Endothelial cell (in vitro differentiated cells): Measurements from ENCODE around the gene NOL4L. TPM values are rescaled to one million over a fixed set of nuclear protein-coding genes. Genes with fewer than 3 reads are reported as not detected.

Experiments used
- DNase-seq: peaks from one replicate; pipeline ENCODE4 v3.0.0; 2021; ENCODE audit warnings: low spot score
- H3K27ac Mint-ChIP-seq: one replicate; pipeline ENCODE4 v1.8.0; 2021; ENCODE audit warnings: mixed read lengths, inconsistent platforms; ENCODE audit not compliant: unreplicated experiment
- H3K27me3 Mint-ChIP-seq: one replicate; pipeline ENCODE4 v1.8.0; 2021; ENCODE audit warnings: mild to moderate bottlenecking, moderate library complexity, mixed read lengths, inconsistent platforms; ENCODE audit not compliant: unreplicated experiment
- H3K36me3 Mint-ChIP-seq: one replicate; pipeline ENCODE4 v1.8.0; 2021; ENCODE audit warnings: mild to moderate bottlenecking, low read depth, mixed read lengths, inconsistent platforms; ENCODE audit not compliant: unreplicated experiment
- H3K4me1 Mint-ChIP-seq: one replicate; pipeline ENCODE4 v1.8.0; 2021; ENCODE audit warnings: mild to moderate bottlenecking, mixed read lengths, inconsistent platforms; ENCODE audit not compliant: unreplicated experiment
- H3K4me3 Mint-ChIP-seq: one replicate; pipeline ENCODE4 v1.8.0; 2021; ENCODE audit warnings: mild to moderate bottlenecking, mixed read lengths, inconsistent platforms; ENCODE audit not compliant: unreplicated experiment
- H3K9me3 Mint-ChIP-seq: one replicate; pipeline ENCODE4 v1.8.0; 2021; ENCODE audit warnings: mixed read lengths, inconsistent platforms; ENCODE audit not compliant: unreplicated experiment
- CTCF ChIP-seq: fragments of 200-600 bp; sonication (generic); IDR thresholded peaks from one replicate; pipeline ENCODE4 v1.5.0; 2021; ENCODE audit warnings: antibody characterized with exemption; ENCODE audit not compliant: unreplicated experiment
- total RNA-seq: library from RNA; stranded (reverse); fragmentation: NEBNext Ultra II Directional; extraction: Animal tissue kit (Norgen Biotek cat#: 25700); gene quantifications from one replicate; pipeline ENCODE4 v1.2.1, GENCODE V29; 2021; ENCODE audit not compliant: unreplicated experiment

The NOL4L gene
- total RNA-seq, 1 donor from 2014 or later = 150 TPM

DNA sequence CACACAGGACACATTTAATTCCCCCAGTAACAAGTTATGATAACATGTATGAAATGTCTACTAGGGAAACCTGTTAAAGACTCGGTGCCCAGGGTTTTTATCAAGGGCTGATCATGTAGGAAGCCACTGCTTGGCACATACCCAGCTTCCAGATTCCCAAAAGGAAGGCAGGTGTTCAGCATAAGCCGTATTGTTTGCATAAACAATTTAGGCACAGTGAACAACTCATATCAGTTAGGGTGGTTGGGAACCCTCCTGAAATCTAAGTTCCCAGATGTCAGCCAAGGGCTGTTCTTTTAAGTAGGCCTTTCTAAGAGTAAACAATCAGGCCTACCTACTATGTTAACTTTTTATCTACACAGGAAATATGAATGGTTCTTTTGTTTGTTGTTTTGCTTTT is 152.9 kb downstream of the NOL4L start:
- Mint-ChIP-seq H3K36me3 (peaks cover 59% of the 10 kb centered on the region), H3K4me1 (peaks cover 48% of the 10 kb centered on the region), H3K27me3 (peaks cover 1% of the 10 kb centered on the region), H3K4me3 (peak overlapping the region; percentile 6), H3K27ac (peak overlapping the region; percentile 92), H3K9me3 (no peaks in the 10 kb centered on the region)
- DNase-seq = no peak
- TF ChIP-seq CTCF = no peak

- H3K4me3 Mint-ChIP-seq = no peak overlapping the region
- H3K36me3 Mint-ChIP-seq = peaks cover 55% of the 10 kb centered on the region
- TF ChIP-seq CTCF = no peak
- DNase-seq = no peak
- H3K27ac Mint-ChIP-seq = no peak overlapping the region
- peaks cover 47% of the 10 kb centered on the region for H3K4me1 Mint-ChIP-seq
- H3K27me3 Mint-ChIP-seq = no peaks in the 10 kb centered on the region
- no peaks in the 10 kb centered on the region for H3K9me3 Mint-ChIP-seq
These were observed 153.7 kb downstream of the NOL4L start for GRCh38 chr20:32431457-32431856.

GRCh38 chr20:32429745-32430360 is 155.3 kb downstream of the NOL4L start:
- no peak for DNase-seq
- Mint-ChIP-seq H3K4me1 (peaks cover 42% of the 10 kb centered on the region), H3K36me3 (peaks cover 43% of the 10 kb centered on the region), H3K9me3 (no peaks in the 10 kb centered on the region), H3K27ac (no peak overlapping the region), H3K27me3 (no peaks in the 10 kb centered on the region), H3K4me3 (no peak overlapping the region)
- TF ChIP-seq CTCF = no peak

- H3K4me1 Mint-ChIP-seq = peaks cover 42% of the 10 kb centered on the region
- peak overlapping the region; percentile 38 for H3K4me3 Mint-ChIP-seq
- no peaks in the 10 kb centered on the region for H3K27me3 Mint-ChIP-seq
- peaks cover 42% of the 10 kb centered on the region for H3K36me3 Mint-ChIP-seq
- DNase-seq = no peak
- H3K9me3 Mint-ChIP-seq = no peaks in the 10 kb centered on the region
- no peak for TF ChIP-seq CTCF
- H3K27ac Mint-ChIP-seq = no peak overlapping the region
These were observed 155.8 kb downstream of the NOL4L start for GRCh38 chr20:32429343-32429742.

DNA sequence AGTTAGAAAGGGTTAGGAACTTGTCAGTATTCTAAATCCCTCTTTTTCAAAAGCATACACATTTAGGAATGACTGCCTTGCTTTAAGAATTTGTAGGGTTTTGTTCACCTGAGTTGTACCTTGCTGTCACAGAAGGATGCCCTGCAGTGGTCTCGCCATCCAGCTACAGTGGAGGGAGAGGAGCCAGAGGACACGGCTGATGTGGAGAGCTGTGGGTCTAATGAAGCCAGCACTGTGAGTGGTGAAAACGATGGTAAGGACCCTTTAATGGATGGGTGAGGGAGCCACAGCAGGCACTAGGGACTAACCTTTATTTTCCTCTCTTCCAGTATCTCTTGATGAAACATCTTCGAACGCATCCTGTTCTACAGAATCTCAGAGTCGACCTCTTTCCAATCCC is 157.1 kb downstream of the NOL4L start:
- no peak for TF ChIP-seq CTCF
- Mint-ChIP-seq H3K36me3 (peaks cover 34% of the 10 kb centered on the region), H3K4me3 (peak overlapping the region; percentile 35), H3K27ac (no peak overlapping the region), H3K9me3 (no peaks in the 10 kb centered on the region), H3K4me1 (peaks cover 29% of the 10 kb centered on the region), H3K27me3 (no peaks in the 10 kb centered on the region)
- DNase-seq = no peak
